HG03175 (cell line): ENCODE measurements around the gene ZBTB20.

Experiments used
- ATAC-seq: cut with Tn5 transposase; IDR thresholded peaks from one replicate; pipeline ENCODE4 v1.9.1; 2021; ENCODE audit warnings: mild to moderate bottlenecking, moderate library complexity; ENCODE audit not compliant: unreplicated experiment

The ZBTB20 gene

DNA sequence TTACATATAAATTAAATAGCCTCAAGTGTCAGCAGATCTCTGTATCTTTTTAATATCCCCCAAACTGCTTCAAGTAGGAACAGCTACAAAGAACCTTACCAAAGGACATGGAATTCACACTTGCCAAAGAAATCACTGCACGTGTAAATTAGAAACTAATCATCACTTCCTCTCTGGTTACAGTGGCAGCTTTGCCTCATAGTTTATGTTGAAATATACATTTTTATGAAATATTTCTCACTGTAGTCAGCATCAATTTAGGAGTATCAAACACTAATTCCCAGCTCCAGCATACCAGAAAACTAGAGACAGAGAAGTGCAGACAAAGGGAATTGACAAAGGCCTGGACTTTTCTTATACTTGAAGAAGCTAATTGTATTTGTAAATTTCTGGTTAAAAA, 592.4 kb downstream of the ZBTB20 start:
- no peak for ATAC-seq

DNA sequence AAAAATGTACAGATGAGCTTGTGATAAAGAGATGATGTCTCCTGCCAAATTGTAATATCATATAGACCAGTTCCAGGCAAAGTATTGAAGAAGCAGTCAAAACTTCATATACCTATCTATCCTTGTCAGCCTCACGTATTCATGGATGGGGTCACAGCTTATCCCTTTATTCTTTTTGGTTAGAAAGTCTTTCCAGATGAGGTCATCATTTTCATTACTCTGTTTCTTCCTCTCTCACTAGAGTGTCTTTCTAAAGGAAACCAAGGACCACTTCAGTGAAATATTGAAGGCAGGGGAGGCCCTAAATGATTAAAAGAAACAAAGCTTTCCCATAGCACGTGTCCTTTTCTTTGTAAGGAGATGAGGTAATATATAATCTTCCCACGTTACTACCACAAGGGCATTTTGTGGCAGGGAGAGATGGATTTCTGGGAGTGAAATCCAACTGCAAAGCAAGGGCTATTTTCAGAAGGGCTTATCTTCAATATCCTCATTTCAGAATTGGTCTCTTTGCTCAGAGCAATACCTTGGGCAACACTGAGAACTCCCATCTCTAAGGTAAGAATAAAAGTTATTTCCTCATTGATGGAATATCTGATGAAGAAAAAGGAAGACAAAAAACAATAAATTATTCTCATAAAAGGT, 593.0 kb downstream of the ZBTB20 start:
- ATAC-seq = no peak

DNA sequence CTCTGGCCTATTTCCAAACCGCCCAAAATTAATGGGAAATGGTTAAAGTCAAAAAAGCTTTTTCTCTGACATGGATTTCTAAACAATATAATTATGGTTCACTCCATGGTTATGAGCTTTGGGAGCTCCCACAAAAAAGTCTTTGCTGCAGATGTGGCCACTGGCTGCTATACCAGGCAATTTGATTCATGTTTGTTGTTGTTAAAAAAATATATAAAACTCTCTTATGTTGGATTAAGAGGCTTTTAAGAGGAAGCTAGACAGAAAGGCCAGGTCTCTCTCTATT, 594.6 kb downstream of the ZBTB20 start:
- no peak for ATAC-seq

DNA sequence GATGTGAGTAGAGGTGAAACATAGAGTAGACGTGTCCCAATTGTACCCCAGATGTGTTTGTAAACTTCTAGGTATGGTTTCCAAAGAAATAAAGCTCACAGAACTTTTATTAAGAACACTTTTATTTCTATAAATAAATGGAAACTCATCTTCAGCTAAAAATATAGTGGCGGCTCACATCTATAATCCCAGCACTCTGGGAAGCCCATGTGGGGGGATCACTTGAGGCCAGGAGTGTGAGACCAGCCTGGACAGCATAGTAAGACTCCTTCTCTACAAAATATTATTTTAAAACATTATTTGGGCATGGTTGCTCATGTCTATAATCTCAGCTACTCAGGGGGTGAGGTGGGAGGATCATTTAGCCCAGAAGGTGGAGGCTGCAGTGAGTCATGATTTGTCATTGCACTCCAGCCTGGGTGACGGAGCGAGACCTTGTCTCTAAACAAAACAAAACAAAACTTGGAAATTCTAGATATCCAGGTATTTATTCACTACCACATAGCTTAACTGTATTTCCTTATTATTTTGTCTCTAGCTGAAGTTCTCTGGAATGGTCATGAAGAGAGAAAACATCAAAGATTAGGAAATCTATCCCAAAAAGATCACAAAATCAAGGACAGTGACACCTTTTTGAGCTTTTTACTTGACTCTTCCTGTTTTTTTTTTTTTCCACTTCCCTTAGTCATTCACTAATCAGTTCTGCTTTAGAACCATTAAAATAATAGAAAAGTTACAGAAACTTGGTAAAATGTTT, 595.1 kb downstream of the ZBTB20 start:
- no peak for ATAC-seq

DNA sequence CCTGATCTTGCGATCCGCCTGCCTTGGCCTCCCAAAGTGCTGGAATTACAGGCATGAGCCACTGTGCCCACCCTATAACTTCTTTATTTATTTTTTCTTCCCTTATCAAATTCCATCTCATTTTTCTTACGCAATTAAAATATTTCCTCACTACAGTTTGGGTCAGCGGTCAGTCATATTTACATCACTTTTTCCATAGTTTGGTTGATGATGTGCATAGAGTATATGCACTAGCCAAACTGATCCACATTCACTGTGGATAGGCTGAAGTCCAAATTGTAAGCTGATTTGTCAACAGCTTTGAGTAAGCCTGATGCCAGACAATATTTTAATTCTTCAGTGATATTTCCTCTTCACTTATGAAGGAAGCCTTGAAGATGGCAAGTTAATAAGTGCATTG, 596.9 kb downstream of the ZBTB20 start:
- ATAC-seq = no peak

DNA sequence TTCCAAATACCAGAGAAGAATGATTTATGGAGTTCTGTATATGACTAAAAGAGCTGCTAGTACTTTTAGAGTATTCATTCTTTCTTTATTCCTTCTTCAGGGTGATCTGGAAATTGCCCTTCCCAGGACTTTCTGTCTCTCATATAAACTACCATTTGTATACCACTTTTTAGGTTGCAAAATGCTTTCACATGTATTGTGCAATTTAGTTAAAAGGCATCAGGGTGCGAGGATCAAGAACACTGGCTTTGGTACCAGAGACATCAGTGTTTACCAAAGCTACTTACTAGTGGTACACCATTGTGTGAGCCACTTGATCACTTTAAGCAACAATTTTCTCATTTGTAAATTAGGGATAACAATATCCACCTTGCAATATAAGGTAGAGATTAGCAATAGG, 601.9 kb downstream of the ZBTB20 start:
- ATAC-seq = no peak

DNA sequence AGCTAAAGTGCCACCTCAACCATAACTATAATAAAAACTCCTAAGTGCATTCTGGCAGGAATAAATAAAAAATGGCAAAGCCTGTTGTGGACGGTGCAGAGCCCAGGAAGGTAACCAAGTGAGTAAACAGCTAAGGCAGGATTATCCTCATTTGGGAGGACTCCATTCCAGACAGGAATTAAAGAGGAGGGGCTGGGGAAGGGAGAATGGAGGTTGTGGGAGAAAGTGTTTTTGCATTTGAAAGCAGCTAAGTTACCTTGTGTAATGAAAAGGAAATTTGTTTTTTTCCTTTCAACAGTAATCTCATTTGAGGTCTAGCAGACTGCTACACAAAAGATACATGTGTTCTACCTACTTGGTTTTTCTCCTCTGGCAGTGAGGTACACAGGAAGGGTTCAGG, 604.7 kb downstream of the ZBTB20 start:
- no peak for ATAC-seq

DNA sequence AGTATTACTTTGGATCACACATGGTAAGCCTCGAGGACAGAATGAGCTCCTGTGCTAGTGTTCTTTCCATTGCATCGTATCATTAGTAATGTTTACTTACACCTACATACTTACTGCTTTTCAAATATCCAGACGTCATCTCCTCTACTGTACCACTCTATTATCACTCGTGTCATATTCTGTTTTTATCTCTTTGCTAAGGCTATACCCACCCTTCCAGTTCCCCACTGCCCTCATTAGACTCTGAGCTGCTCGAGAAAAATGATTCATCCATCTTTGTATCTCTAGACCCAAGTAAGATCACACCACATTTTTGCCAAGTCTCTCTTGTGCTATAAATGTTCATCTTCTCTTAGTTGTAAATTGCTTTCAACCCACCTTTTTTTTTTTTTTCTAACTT, 607.6 kb downstream of the ZBTB20 start:
- no peak for ATAC-seq

DNA sequence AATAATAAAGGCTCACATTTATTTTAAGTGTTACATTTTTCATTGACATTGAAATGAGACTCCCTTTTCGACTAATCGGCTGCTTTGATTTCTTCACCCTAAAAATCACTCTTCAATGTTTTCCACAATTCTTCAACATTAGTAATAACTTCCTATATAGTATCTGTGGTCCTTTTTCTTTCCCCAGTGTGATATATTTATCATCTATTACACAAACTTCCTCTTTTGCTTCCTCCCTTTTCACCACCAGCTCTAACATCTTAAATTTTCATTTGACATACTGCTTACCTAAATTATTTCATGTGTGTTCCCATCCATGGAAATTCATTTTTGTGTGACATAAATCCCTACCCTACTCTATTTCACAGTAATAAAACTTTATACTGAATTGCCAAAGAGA, 608.9 kb downstream of the ZBTB20 start:
- no peak for ATAC-seq

DNA sequence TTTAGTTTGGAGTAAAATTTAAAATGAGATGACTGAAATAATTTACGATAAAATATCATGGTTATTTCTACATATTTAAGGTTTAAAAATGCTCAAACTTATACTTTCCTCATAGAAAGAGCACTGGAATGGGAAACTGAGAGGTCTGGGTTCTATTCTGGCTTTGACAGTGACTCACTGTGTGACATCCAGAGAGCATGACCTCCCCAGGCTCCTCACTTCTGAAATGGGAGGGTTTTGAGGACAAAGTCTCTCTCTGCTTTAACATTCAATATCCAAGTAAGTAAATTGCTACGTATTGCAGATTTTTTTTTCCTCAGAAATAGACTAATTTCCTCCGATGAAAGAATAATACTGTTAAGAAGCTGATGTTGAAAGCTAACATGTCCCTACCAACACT, 618.6 kb downstream of the ZBTB20 start:
- no peak for ATAC-seq

DNA sequence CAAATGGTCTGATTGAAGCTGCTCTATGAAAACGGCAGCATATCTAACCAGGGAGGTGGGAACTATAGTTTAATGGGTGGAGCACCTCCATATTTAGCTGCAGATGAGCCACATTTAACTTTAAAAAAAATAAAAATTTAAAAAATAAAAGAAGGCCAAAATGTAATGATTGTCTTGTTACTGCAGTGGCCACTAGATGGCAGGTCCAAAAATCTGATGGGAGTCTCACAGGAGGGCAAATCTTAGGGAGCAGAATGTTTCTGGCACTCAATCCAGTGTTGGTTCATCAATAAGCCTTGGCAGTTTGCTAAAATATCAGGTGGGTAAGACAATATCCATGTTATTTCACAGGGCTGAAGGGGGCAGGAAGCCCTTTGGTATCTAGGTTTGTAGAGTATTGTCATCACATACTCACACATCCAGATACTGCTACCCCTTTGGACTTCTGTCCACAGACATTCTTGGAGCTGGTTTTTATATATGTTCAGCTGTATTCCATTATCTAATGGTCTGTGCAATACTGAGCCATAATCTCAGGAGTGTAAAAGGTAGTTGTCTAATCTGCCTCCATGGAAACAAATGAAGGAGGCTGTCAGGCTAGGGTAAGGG, 619.9 kb downstream of the ZBTB20 start:
- peak; percentile 47 for ATAC-seq

DNA sequence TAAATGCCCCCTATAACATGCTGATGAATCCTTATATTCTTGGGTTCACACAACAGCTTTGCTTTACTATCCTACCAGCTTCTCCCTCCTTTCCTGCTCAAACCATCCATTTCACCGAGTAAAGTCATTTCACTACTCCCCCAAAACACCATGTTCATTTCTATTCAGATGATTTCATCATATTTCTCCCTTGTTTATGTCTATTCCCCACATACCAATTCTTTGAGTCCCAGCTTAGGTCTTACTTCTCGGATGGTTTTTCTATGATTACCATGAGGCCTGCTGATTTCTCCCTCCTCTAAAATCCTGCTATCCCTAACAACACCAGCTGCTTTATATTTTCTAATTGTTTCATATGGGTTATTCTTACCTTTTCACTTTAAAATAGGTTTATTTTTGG, 621.8 kb downstream of the ZBTB20 start:
- ATAC-seq = no peak

DNA sequence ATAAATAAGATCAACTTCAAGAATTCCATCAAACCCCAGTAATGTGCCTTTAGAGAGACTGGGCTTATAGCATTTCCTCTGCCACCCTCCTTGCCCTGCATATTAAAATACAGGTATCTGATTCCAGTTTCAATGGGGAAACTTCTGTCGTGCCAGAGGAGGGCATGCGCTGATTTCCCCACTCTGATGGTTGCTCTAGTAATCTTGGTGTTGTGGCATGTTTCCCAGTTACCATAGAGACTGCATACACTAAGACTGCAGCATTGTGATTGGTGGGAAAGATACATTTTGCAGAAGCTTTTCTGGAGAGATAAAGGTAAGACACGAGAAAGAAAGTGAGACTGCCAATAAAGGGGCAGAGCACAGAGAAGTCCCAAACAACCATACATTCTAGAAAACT, 627.7 kb downstream of the ZBTB20 start:
- no peak for ATAC-seq

DNA sequence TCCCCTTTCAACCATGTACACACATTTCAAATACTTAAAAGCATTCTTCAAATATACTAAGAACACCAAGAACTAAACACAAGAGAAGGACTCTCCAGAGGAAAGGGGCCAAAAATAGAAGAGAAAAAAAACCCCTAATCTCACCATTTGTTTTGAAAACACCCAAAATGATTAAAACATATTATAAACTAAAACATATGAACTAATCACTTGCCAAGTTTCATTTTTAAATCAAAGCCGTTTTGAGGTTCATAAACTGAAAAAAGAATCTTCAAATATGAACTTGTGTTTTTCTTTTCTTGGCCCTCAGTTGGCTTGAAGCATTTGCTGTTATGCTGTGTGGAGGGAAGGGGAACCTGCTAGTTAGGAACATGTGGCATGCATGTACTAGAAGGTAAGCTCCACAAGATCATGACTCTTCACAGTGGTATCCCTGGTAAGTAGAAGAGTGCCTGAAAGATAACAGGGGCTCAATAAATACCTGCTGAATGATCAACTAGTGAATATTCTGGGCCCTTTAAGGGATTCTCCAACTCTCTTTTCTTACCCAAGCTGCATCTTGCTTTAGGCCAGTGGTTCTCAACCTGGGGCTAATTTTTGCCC, 628.8 kb downstream of the ZBTB20 start:
- no peak for ATAC-seq

DNA sequence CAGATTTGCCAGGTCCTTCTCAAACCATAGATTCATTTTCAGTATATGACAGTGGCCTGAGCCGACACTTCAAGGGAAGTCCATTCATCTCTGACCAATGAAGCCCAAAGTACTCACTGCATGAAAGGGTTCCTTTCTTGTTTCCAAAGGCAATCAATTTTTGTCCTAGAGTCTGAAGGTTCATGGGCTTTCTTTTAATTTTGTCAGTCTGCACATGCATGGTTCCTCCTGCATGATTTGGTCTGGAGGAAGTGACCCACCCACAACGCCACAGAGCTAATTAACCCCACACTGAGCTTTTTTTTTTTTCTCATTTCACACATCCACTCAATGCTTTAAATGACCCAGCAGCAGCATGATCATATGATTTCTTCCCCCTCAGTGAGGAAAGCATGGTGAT, 636.9 kb downstream of the ZBTB20 start:
- ATAC-seq = no peak

DNA sequence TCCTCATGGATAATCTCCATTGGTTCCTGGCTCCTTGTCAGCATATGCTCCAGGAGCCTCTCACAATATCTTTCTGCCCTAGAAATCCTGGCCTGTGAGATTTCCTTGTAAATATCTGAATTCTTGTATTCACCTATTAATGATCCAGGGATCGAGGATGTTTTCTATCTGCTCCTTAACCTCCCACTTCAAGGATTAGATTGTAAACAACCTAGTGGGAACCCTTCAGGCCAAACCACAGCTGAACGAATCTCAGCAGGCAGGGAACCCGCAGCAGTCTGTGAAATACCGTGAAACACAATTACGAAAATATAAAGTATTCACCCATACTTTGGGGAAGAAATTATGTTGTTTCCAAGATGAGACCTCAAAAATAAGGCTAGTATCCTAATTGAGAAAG, 637.3 kb downstream of the ZBTB20 start:
- ATAC-seq = no peak

DNA sequence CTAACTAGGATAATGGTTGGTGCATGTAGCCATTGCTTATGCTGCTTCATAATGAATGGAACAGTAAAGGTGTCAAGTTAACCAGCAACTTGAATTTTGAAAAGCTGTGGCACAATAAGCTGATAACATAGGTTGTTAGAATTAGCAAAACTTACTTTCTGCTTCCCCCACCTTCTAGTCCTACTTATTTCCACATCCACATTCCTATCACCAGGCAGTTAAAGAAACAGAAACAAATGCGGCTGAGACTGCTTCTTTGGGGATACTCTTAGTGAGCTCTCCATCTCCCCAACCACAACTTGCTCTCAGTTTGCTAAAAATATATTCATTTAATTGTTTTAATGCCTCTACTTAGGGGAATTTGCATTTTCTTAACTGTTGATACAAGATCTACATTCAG, 638.1 kb downstream of the ZBTB20 start:
- ATAC-seq = no peak

DNA sequence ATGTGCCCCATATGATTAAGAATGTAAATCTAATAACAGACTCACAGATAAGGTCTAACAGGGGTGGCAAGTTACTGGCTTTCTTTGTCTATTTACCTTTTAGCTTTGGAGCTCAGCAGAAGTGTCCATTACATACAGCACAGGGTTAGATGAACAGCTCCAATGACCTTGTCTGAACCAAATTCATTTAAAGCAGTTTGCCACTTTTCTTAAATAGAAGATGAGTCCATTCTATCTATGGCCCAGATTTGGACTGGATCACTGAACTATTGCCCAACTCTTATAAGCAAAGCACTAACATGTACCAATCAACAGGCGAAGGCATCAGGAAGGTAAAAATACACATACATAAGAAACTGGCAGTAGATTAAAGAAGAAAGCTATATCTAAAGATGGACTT, 638.9 kb downstream of the ZBTB20 start:
- ATAC-seq = no peak

DNA sequence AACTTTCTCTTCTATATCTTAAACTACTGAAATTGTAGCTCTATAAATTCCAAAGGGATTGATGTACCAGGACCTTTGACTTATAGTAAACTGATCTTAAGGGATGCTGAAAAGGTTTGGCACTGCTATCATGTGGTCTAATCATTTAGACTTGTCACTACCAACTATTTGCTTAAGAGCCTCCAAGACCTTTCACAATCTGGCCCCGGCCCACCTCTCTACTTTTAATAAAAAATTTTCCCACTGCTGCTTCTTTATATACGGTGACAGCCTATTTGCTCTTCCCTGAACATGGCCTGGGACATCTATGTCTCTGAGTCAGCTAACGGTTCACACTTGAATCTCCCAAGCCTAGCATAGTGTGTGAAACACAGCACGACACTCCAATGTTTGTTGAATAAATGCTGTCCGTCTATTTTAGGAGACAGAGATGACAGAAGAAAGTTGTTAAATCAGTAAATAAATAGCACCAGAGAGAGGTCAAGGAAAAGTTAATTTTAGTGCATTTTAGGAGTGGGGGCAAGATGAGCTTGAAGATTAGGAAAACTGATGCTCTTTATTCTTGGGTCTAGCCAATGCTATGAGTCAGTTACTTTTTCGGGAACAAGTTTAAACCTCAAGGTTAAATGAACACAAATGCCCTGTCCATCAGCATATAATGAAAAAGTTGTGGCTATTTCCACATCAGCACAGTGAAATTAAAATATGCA, 640.3 kb downstream of the ZBTB20 start:
- no peak for ATAC-seq

DNA sequence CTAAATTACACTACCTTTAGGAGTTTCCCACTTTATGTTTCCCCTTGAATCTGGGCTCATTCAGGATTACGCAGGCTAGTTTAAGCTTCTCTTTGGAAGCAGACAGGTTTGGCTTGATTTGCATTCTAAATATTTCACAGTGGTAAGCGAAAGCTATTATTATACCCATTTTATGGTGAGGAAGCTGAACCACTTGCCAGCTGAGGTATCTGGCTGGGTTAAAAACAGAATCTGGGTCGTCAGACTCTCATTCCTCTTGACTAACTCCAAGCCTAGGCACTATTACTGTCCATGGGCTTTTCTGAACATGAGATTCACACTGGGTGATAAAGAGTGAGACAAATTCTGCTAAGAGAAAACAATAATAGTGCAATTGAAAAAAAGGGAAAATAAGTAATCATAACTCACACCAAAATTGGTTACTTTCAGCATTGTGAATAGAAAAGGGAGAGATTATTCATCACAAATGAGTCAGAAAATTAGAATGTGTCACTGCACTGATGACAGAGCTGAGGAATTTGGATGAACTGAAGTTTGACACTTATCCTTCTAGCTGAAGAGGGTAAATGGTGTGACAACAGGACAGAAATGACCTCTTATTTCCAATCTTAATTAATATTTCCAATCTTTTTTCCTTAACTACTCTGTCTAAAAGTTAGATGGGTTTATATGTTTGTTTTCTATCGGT, 642.0 kb downstream of the ZBTB20 start:
- no peak for ATAC-seq

DNA sequence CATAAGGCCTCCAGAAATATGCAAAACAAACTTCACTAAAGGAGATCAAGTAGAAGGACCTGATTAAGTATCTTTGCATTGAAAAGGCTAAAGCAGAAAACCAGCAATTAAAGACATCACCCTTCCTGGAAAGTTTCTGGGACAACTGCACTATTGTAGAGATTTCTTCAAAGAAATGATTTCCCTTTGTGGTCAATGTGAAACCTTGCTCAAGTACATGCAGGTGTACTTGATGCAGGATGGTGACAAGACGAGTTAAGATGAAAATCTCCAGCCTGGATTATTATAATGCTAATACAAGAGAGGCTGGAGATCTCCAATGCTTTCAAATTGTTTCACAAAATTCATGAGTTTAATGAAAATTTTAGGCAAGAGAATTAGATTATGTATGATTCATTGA, 644.9 kb downstream of the ZBTB20 start:
- no peak for ATAC-seq
